Mesendoderm (in vitro differentiated cells): ENCODE results near the gene SLC35G3.
"Not testable (repeated sequence)": the region's sequence is repeated elsewhere in the genome, so short reads cannot be mapped to it uniquely, and the experiment has no call there.

Experiments used
- DNase-seq: peaks from one replicate; pipeline ENCODE4 v3.0.0; 2013
- H2AK5ac ChIP-seq: 2 replicates; pipeline ENCODE4 v1.6.1; 2013; ENCODE audit warnings: low read length, inconsistent platforms
- H2BK120ac ChIP-seq: 2 replicates; pipeline ENCODE4 v1.6.1; 2013; ENCODE audit warnings: low read depth, mild to moderate bottlenecking, low read length, moderate library complexity, mixed read lengths
- H2BK15ac ChIP-seq: replicated peaks from 2 replicates; pipeline ENCODE4 v1.6.1; 2013; ENCODE audit warnings: low read depth, mild to moderate bottlenecking, moderate library complexity
- H2BK5ac ChIP-seq: 2 replicates; pipeline ENCODE4 v1.6.1; 2013; ENCODE audit warnings: low read length, inconsistent platforms
- H3K18ac ChIP-seq: 2 replicates; pipeline ENCODE4 v1.6.1; 2013; ENCODE audit warnings: mild to moderate bottlenecking, low read length, mixed read lengths
- H3K23ac ChIP-seq: one replicate; pipeline ENCODE4 v1.6.1; 2013; ENCODE audit warnings: low read length
- H3K27ac ChIP-seq: 2 replicates; pipeline ENCODE4 v1.5.1; 2013; ENCODE audit warnings: low read depth, mild to moderate bottlenecking, inconsistent platforms, low read length, moderate library complexity
- H3K27me3 ChIP-seq: 2 replicates; pipeline ENCODE4 v1.6.1; 2013; ENCODE audit warnings: low read length, control low read depth, mild to moderate bottlenecking, inconsistent platforms; ENCODE audit not compliant: insufficient read depth, poor library complexity
- H3K36me3 ChIP-seq: 2 replicates; pipeline ENCODE4 v1.6.1; 2013; ENCODE audit warnings: low read length, inconsistent platforms; ENCODE audit not compliant: control insufficient read depth, insufficient read depth
- H3K4ac ChIP-seq: one replicate; pipeline ENCODE4 v1.6.1; 2013; ENCODE audit warnings: low read depth, mild to moderate bottlenecking, low read length, moderate library complexity
- H3K4me1 ChIP-seq: 2 replicates; pipeline ENCODE4 v1.6.1; 2013; ENCODE audit warnings: low read depth, low read length, inconsistent platforms; ENCODE audit not compliant: control insufficient read depth
- H3K4me2 ChIP-seq: 2 replicates; pipeline ENCODE4 v1.6.1; 2013; ENCODE audit warnings: low read length
- H3K4me3 ChIP-seq: 2 replicates; pipeline ENCODE4 v1.5.1; 2013; ENCODE audit warnings: mild to moderate bottlenecking, low read length
- H3K56ac ChIP-seq: one replicate; pipeline ENCODE4 v1.6.1; 2013; ENCODE audit warnings: low read length
- H3K79me1 ChIP-seq: 2 replicates; pipeline ENCODE4 v1.6.1; 2013; ENCODE audit warnings: low read length, inconsistent platforms
- H3K79me2 ChIP-seq: 2 replicates; pipeline ENCODE4 v1.6.1; 2013; ENCODE audit warnings: mild to moderate bottlenecking, low read length; ENCODE audit not compliant: control insufficient read depth, insufficient read depth
- H3K9ac ChIP-seq: 2 replicates; pipeline ENCODE4 v1.6.1; 2013; ENCODE audit warnings: low read length, inconsistent platforms
- H4K5ac ChIP-seq: one replicate; pipeline ENCODE4 v1.6.1; 2013; ENCODE audit warnings: low read length
- H4K8ac ChIP-seq: one replicate; pipeline ENCODE4 v1.6.1; 2013; ENCODE audit warnings: low read depth, mild to moderate bottlenecking, control low read depth, low read length, moderate library complexity
- WGBS: extraction: QIAGEN DNeasy Blood & Tissue Kit; methylation state at CpG from one replicate; pipeline ENCODE4 v1.1.7; 2013; ENCODE audit warnings: low lambda C conversion rate, missing lambda C conversion rate; ENCODE audit not compliant: insufficient coverage; ENCODE audit errors: extremely low coverage; 5-methylcytosine and 5-hydroxymethylcytosine counted together

SLC35G3 gene

GRCh38 chr17:35202582-35202981 is 8.4 kb upstream of the SLC35G3 start:
- not testable (repeated sequence) for H3K4me2 ChIP-seq, H3K4me3 ChIP-seq, H3K4me1 ChIP-seq, H2AK5ac ChIP-seq, H4K5ac ChIP-seq, H3K27ac ChIP-seq, H2BK120ac ChIP-seq, H3K79me1 ChIP-seq, H3K4ac ChIP-seq, H3K79me2 ChIP-seq, H3K56ac ChIP-seq, H2BK15ac ChIP-seq, H3K23ac ChIP-seq, H3K36me3 ChIP-seq, H3K9ac ChIP-seq, H3K27me3 ChIP-seq, H2BK5ac ChIP-seq, H3K18ac ChIP-seq, H4K8ac ChIP-seq, DNase-seq
- no CpG with 5 or more reads among the region's 2 CpGs for WGBS

DNA sequence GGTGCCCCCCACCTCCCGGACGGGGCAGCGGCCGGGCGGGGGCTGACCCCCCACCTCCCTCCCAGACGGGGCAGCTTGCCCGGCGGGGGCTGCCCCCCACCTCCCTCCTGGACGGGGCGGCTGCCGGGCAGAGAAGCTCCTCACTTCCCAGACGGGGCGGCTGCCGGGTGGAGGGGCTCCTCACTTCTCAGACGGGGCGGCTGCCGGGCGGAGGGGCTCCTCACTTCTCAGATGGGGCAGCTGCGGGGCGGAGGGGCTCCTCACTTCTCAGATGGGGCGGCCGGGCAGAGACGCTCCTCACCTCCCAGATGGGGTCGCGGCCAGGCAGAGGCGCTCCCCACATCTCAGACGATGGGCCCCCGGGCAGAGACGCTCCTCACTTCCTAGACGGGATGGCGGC is 869 bp upstream of the SLC35G3 start:
- H3K79me2 ChIP-seq, H3K4ac ChIP-seq, H3K36me3 ChIP-seq, H3K27me3 ChIP-seq, H3K27ac ChIP-seq, H3K23ac ChIP-seq, H3K4me2 ChIP-seq, H2BK120ac ChIP-seq, DNase-seq, H3K4me3 ChIP-seq, H4K8ac ChIP-seq, H2BK5ac ChIP-seq, H3K79me1 ChIP-seq, H2AK5ac ChIP-seq, H2BK15ac ChIP-seq, H3K18ac ChIP-seq, H4K5ac ChIP-seq, H3K4me1 ChIP-seq, H3K56ac ChIP-seq, H3K9ac ChIP-seq: not testable (repeated sequence)
- no CpG with 5 or more reads among the region's 31 CpGs for WGBS

- Histone ChIP-seq H3K23ac (no peak overlapping the region), H4K8ac (no peak overlapping the region), H3K79me2 (no peaks in the 10 kb centered on the region), H3K4ac (no peak overlapping the region), H4K5ac (no peak overlapping the region), H2AK5ac (no peak overlapping the region), H2BK5ac (no peak overlapping the region), H3K36me3 (no peaks in the 10 kb centered on the region), H3K4me1 (no peaks in the 10 kb centered on the region), H3K4me3 (no peak overlapping the region), H3K18ac (no peak overlapping the region), H3K79me1 (no peaks in the 10 kb centered on the region), H3K4me2 (no peak overlapping the region), H2BK120ac (no peak overlapping the region), H3K56ac (no peak overlapping the region), H2BK15ac (no peak overlapping the region), H3K27me3 (no peaks in the 10 kb centered on the region), H3K27ac (no peak overlapping the region), H3K9ac (no peak overlapping the region)
- WGBS = no CpG with 5 or more reads among the region's 8 CpGs
- DNase-seq = no peak
Observed at GRCh38 chr17:35192708-35193107, 1.5 kb downstream of the SLC35G3 start.

DNA sequence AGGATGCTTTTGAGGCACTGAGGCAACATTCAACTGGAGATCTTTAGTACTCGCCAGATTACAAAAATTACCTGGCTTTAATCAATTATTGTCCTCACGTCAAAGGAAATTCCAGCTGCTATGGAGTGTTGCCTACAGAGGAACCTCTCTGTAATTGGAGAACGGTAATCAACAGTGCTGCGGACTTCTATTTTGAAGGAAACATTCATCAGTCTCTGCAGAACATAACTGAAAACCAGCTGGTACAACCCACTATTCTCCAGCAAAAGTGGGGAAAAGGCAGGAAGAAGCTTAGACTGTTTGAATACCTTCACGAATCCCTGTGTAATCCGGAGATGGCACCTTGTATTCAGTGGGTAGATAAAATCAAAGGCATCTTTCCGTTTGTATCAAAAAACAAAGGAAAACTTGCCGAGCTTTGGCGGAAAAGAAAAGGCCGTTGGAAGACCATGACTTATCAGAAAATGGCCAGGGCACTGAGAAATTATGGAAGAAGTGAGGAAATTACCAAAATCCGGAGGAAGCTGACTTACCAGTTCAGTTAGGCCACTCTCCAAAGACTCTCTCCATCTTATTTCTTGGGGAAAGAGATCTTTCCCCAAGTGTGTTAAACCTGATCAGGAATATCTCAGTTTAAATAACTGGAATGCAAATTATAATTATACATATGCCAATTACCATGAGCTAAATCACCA is 3.0 kb downstream of the SLC35G3 start:
- no peaks in the 10 kb centered on the region for H3K36me3 ChIP-seq
- no peak overlapping the region for H4K5ac ChIP-seq
- no peak overlapping the region for H2BK5ac ChIP-seq
- no peak overlapping the region for H3K18ac ChIP-seq
- H3K9ac ChIP-seq = no peak overlapping the region
- no peaks in the 10 kb centered on the region for H3K79me2 ChIP-seq
- H3K4ac ChIP-seq = no peak overlapping the region
- no peak overlapping the region for H3K4me2 ChIP-seq
- H3K4me3 ChIP-seq = no peak overlapping the region
- no peak overlapping the region for H3K56ac ChIP-seq
- no CpG with 5 or more reads among the region's 11 CpGs for WGBS
- no peaks in the 10 kb centered on the region for H3K79me1 ChIP-seq
- H3K27me3 ChIP-seq = no peaks in the 10 kb centered on the region
- no peak overlapping the region for H2BK120ac ChIP-seq
- no peak for DNase-seq
- no peak overlapping the region for H2BK15ac ChIP-seq
- H4K8ac ChIP-seq = no peak overlapping the region
- no peak overlapping the region for H3K27ac ChIP-seq
- H2AK5ac ChIP-seq = no peak overlapping the region
- no peak overlapping the region for H3K23ac ChIP-seq
- H3K4me1 ChIP-seq = no peaks in the 10 kb centered on the region

DNA sequence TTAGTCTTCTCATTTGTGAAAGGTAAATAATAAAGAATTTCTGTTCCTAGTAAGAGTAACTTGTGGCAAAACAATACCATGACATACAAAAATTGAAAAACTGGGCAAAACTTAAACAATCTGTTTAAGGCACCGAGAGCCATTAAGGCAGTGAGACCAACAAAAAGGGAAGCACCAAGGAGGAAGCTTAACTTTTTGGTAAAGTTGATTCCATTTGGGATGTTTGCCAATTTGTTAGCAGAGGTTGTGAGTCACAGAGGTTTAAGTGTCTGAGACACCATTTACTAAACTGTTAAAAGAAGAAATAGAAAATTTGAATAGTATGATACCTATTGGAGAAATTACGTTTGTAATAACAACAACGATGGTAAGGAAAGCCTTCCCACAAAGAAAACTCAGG is 4.9 kb downstream of the SLC35G3 start:
- Histone ChIP-seq H3K4me3 (no peak overlapping the region), H3K4me1 (no peaks in the 10 kb centered on the region), H3K23ac (no peak overlapping the region), H3K4ac (no peak overlapping the region), H4K5ac (no peak overlapping the region), H2BK15ac (no peak overlapping the region), H3K36me3 (no peaks in the 10 kb centered on the region), H3K79me1 (no peaks in the 10 kb centered on the region), H2BK120ac (no peak overlapping the region), H3K79me2 (no peaks in the 10 kb centered on the region), H3K4me2 (no peak overlapping the region), H3K27me3 (no peaks in the 10 kb centered on the region), H2AK5ac (no peak overlapping the region), H3K9ac (no peak overlapping the region), H3K27ac (no peak overlapping the region), H4K8ac (no peak overlapping the region), H3K56ac (no peak overlapping the region), H2BK5ac (no peak overlapping the region), H3K18ac (no peak overlapping the region)
- WGBS = no CpG with 5 or more reads among the region's 3 CpGs
- no peak for DNase-seq

DNA sequence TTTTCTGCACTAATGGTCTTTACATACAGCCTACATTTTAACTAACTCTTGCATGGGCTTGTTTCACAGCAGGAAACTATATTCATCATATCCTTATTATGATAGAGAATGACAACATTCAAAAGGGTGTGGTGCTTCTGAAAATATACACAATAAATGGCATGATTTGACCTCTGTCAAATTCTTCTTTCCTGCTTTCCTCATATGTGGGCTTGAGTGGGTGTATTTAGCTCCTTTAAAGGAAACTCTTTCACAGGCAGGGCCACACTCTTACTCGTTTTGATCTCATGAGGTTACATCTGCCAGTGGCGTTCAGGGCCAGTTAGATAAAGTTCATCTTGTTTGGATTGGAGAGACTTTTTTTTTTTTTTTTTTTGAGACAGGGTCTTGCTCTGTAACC is 6.1 kb downstream of the SLC35G3 start:
- no peak overlapping the region for H2BK15ac ChIP-seq
- H4K8ac ChIP-seq = no peak overlapping the region
- H3K4me3 ChIP-seq = no peak overlapping the region
- H3K79me1 ChIP-seq = no peaks in the 10 kb centered on the region
- no peak overlapping the region for H3K23ac ChIP-seq
- no peak overlapping the region for H3K27ac ChIP-seq
- H2BK5ac ChIP-seq = no peak overlapping the region
- no peak overlapping the region for H4K5ac ChIP-seq
- no peaks in the 10 kb centered on the region for H3K4me1 ChIP-seq
- H3K56ac ChIP-seq = no peak overlapping the region
- no peak overlapping the region for H3K4me2 ChIP-seq
- no CpG with 5 or more reads among the region's 2 CpGs for WGBS
- H3K27me3 ChIP-seq = no peaks in the 10 kb centered on the region
- no peak overlapping the region for H2BK120ac ChIP-seq
- no peak overlapping the region for H3K18ac ChIP-seq
- no peaks in the 10 kb centered on the region for H3K36me3 ChIP-seq
- H3K9ac ChIP-seq = no peak overlapping the region
- no peaks in the 10 kb centered on the region for H3K79me2 ChIP-seq
- no peak overlapping the region for H3K4ac ChIP-seq
- H2AK5ac ChIP-seq = no peak overlapping the region
- DNase-seq = no peak
